Measurements from ENCODE around the gene PIGS. TPM values are rescaled to one million over a fixed set of nuclear protein-coding genes. Genes with fewer than 3 reads are reported as not detected.

The PIGS gene
- total and polyA plus RNA-seq, 2 donors (not counting 3 experiments of a cell fraction or from before 2014, with no cell fraction given), result 71.3 to 110 TPM

- Histone ChIP-seq H3K4me3 (replicated peaks in 1 of 3; ENCODE audit: insufficient read depth in 1 of 3, low read depth in 1 of 3, low read length in 3 of 3) (no peak overlapping the region), H3K9ac (replicated peaks; ENCODE audit: extremely low read depth, insufficient read depth, low read length) (no peak overlapping the region), H3K9me1 (replicated peaks; ENCODE audit: control insufficient read depth, extremely low read depth, insufficient read depth, low read length) (no peaks in the 10 kb centered on the region), H3K4me2 (ENCODE audit: insufficient read depth, low read length) (no peak overlapping the region), H3K27me3 (ENCODE audit: control insufficient read depth in 2 of 2, insufficient read depth in 2 of 2, low read length in 2 of 2) (no peaks in the 10 kb centered on the region), H4K20me1 (replicated peaks; ENCODE audit: control insufficient read depth, extremely low read depth, insufficient read depth, low read length) (no peaks in the 10 kb centered on the region), H3K4me1 (ENCODE audit: control insufficient read depth, extremely low read depth, insufficient read depth, low read length) (no peaks in the 10 kb centered on the region), H3K79me2 (ENCODE audit: control insufficient read depth, insufficient read depth, low read length) (no peaks in the 10 kb centered on the region), H3K27ac (ENCODE audit: insufficient read depth, low read depth, low read length) (no peak overlapping the region), H3K36me3 (ENCODE audit: control insufficient read depth in 2 of 2, extremely low read depth in 1 of 2, insufficient read depth in 2 of 2, low read length in 2 of 2) (no peaks in the 10 kb centered on the region), H3K9me3 (replicated peaks; ENCODE audit: control insufficient read depth, insufficient read depth, low read length) (no peaks in the 10 kb centered on the region), H2AFZ (ENCODE audit: low read depth, low read length) (no peak overlapping the region)
- POLR2A ChIA-PET, result no interaction called here
- dilution Hi-C loops (cut with MboI; ENCODE audit: extremely low pct_ligation_motif_present, low sequenced_read_pairs) (no loop called here), intact Hi-C loops (cut with micrococcal nuclease) (loop anchor here (1.0 kb wide), 1 partner anchor 10 kb away; no protein-coding TSS in a partner anchor)
- BruUV-seq (replicated peaks), result no TSS peak
- no peak for TF ChIP-seq GATA2 (IDR thresholded peaks at IDR 0.05; ENCODE audit: insufficient read depth, insufficient read length, low read depth, low read length)
- TF ChIP-seq CTCF (IDR thresholded peaks at IDR 0.05; ENCODE audit: extremely low read depth in 1 of 2, insufficient read depth in 1 of 2, low read depth in 1 of 2, low read length in 2 of 2), result no peak
- TF ChIP-seq JUN (IDR thresholded peaks at IDR 0.05; ENCODE audit: borderline replicate concordance, insufficient read depth, insufficient read length, low read depth), result no peak
- no peak for TF ChIP-seq POLR2A (IDR thresholded peaks at IDR 0.05; ENCODE audit: low read depth, low read length)
- TF ChIP-seq FOS (IDR thresholded peaks at IDR 0.05; ENCODE audit: borderline replicate concordance, insufficient read depth, low read length), result no peak
- TF ChIP-seq MYC (IDR thresholded peaks at IDR 0.05; ENCODE audit: low read depth, low read length), result no peak
- FAIRE-seq (no peak), DNase-seq (ENCODE audit: low read depth, low spot score) (no peak)
- CTCF ChIA-PET, result interaction anchor here (0.9 kb wide), 1 partner anchor 10 kb away, joined by 4 read pairs; no protein-coding TSS in a partner anchor
Measured at GRCh38 chr17:28530926-28531325, 40.4 kb downstream of the PIGS start.

- CTCF ChIA-PET, result no interaction called here
- Histone ChIP-seq H3K9me3 (replicated peaks; ENCODE audit: control insufficient read depth, insufficient read depth, low read length) (no peaks in the 10 kb centered on the region), H3K27me3 (ENCODE audit: control insufficient read depth in 2 of 2, insufficient read depth in 2 of 2, low read length in 2 of 2) (no peaks in the 10 kb centered on the region), H3K9me1 (replicated peaks; ENCODE audit: control insufficient read depth, extremely low read depth, insufficient read depth, low read length) (no peaks in the 10 kb centered on the region), H3K4me3 (replicated peaks in 1 of 3; ENCODE audit: insufficient read depth in 1 of 3, low read depth in 1 of 3, low read length in 3 of 3) (no peak overlapping the region), H3K79me2 (ENCODE audit: control insufficient read depth, insufficient read depth, low read length) (no peaks in the 10 kb centered on the region), H3K9ac (replicated peaks; ENCODE audit: extremely low read depth, insufficient read depth, low read length) (no peak overlapping the region), H4K20me1 (replicated peaks; ENCODE audit: control insufficient read depth, extremely low read depth, insufficient read depth, low read length) (no peaks in the 10 kb centered on the region), H3K4me2 (ENCODE audit: insufficient read depth, low read length) (no peak overlapping the region), H3K4me1 (ENCODE audit: control insufficient read depth, extremely low read depth, insufficient read depth, low read length) (no peaks in the 10 kb centered on the region), H3K27ac (ENCODE audit: insufficient read depth, low read depth, low read length) (no peak overlapping the region), H3K36me3 (ENCODE audit: control insufficient read depth in 2 of 2, extremely low read depth in 1 of 2, insufficient read depth in 2 of 2, low read length in 2 of 2) (no peaks in the 10 kb centered on the region), H2AFZ (ENCODE audit: low read depth, low read length) (no peak overlapping the region)
- FAIRE-seq, result no peak
- intact Hi-C loops (cut with micrococcal nuclease) (loop anchor here (1.0 kb wide), 1 partner anchor 11 kb away; no protein-coding TSS in a partner anchor), dilution Hi-C loops (cut with MboI; ENCODE audit: extremely low pct_ligation_motif_present, low sequenced_read_pairs) (no loop called here)
- no peak for DNase-seq (ENCODE audit: low read depth, low spot score)
- TF ChIP-seq POLR2AphosphoS5 (IDR thresholded peaks at IDR 0.05; ENCODE audit: insufficient read depth, low read depth, low read length), result no peak
- TF ChIP-seq POLR2A (IDR thresholded peaks at IDR 0.05; ENCODE audit: low read depth, low read length), result no peak
- no peak for TF ChIP-seq GATA2 (IDR thresholded peaks at IDR 0.05; ENCODE audit: insufficient read depth, insufficient read length, low read depth, low read length)
- TF ChIP-seq EZH2 (IDR thresholded peaks at IDR 0.05; ENCODE audit: borderline replicate concordance, low read depth, low read length, severe bottlenecking), result no peak
- no peak for TF ChIP-seq FOS (IDR thresholded peaks at IDR 0.05; ENCODE audit: borderline replicate concordance, insufficient read depth, low read length)
- TF ChIP-seq CTCF (IDR thresholded peaks at IDR 0.05; ENCODE audit: extremely low read depth in 1 of 2, insufficient read depth in 1 of 2, low read depth in 1 of 2, low read length in 2 of 2), result no peak
- no peak for TF ChIP-seq MAX (IDR thresholded peaks at IDR 0.05; ENCODE audit: insufficient read depth, insufficient read length)
- POLR2A ChIA-PET, result no interaction called here
- no TSS peak for BruUV-seq (replicated peaks)
Measured at GRCh38 chr17:28530250-28530649, 41.1 kb downstream of the PIGS start.

Data from endothelial cell of umbilical vein (primary cell).